RWPE2 (cell line): ENCODE data around the gene SLC22A2.
A peak's percentile ranks its signal among the peaks of the same experiment; 100 is the strongest.
"Not testable (repeated sequence)": the region's sequence is repeated elsewhere in the genome, so short reads cannot be mapped to it uniquely, and the experiment has no call there.

Source experiments
- ATAC-seq: fragments of 200-7000 bp; cut with Tn5 transposase; 3 replicates; pipeline ENCODE4 v1.9.1; 2021; ENCODE audit warnings: low read depth
- DNase-seq: peaks from one replicate; pipeline ENCODE4 v3.0.0-alpha.2; 2020; ENCODE audit warnings: low spot score
- H3K27ac ChIP-seq: fragments of 450-650 bp; 2 replicates; pipeline ENCODE4 v1.5.1; 2017; ENCODE audit warnings: mild to moderate bottlenecking; ENCODE audit not compliant: poor library complexity, severe bottlenecking
- H3K27me3 ChIP-seq: fragments of 250-450 bp; sonication (Bioruptor Pico); 2 replicates; pipeline ENCODE4 v1.5.1; 2021; ENCODE audit warnings: mild to moderate bottlenecking, moderate library complexity; ENCODE audit not compliant: insufficient read depth, poor library complexity, severe bottlenecking
- H3K36me3 ChIP-seq: fragments of 250-450 bp; sonication (Bioruptor Pico); 2 replicates; pipeline ENCODE4 v1.5.1; 2020; ENCODE audit warnings: low read depth, mild to moderate bottlenecking, moderate library complexity
- H3K4me1 ChIP-seq: fragments of 250-450 bp; sonication (Bioruptor Pico); 2 replicates; pipeline ENCODE4 v1.5.1; 2021; ENCODE audit warnings: mild to moderate bottlenecking, moderate library complexity; ENCODE audit not compliant: insufficient read depth, poor library complexity, severe bottlenecking
- H3K4me3 ChIP-seq: fragments of 250-450 bp; sonication (Bioruptor Pico); 2 replicates; pipeline ENCODE4 v1.5.1; 2021; ENCODE audit warnings: mild to moderate bottlenecking, moderate library complexity; ENCODE audit not compliant: severe bottlenecking
- H3K9me3 ChIP-seq: fragments of 250-450 bp; sonication (Bioruptor Pico); 2 replicates; pipeline ENCODE4 v1.5.1; 2021; ENCODE audit warnings: mild to moderate bottlenecking, moderate library complexity; ENCODE audit not compliant: severe bottlenecking
- CTCF ChIP-seq: fragments of 450-650 bp; IDR thresholded peaks from one replicate; pipeline ENCODE4 v1.5.1; 2017; ENCODE audit warnings: mild to moderate bottlenecking, moderate library complexity; ENCODE audit not compliant: poor library complexity, severe bottlenecking

SLC22A2 gene

DNA sequence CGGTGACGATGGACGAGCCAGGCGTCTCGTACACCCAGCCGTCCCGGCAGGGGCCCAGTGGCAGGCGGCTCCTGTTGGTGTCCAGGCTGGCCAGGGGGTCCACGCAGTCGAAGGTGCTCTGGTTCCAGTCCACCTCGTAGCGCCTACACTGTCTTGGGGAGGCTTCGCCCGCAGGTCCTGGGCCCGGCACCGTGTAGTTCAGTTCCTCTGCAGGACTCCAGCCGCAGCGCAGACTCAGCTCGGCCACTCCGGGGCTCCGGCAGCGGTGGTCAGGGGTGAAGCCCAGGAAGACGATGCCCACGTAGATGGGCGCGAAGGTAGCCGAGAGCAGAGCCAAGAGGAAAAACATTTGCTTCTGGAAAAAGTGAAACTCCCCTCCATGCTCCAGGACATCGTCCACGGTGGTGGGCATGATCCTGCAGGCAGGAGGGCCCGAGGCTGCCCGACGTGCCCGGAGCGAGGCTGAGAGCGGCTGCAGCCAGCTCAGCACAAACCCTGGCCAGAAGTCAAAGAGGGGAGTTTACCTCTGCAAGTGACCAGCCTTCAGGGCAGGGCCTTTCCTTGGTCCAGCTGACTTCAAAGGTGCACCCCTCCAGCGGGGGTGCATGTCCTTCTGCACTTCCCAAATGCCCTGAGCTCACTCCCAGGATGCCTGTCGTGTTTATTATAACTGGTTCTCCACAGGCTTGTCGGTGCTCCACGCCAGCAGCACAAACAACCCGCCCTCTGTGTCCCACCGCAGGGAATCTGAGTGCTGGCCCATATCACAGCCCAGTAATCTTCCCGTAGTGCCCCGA lies at the start of gene SLC22A2:
SLC22A2 (minus strand) TSS at position 476 of the 797 bp plus-strand sequence; CDS start at position 412, 64 bp downstream.
- Histone ChIP-seq H3K4me3 (no peak within 1 kb of the TSS), H3K9me3 (no peaks in the 10 kb centered on the region), H3K27me3 (no peaks in the 10 kb centered on the region), H3K36me3 (no peaks in the 10 kb centered on the region), H3K27ac (no peak within 1 kb of the TSS), H3K4me1 (peaks cover 19% of the 10 kb centered on the region)
- ATAC-seq (no peak), DNase-seq (peak; percentile 62)
- TF ChIP-seq CTCF, result no peak

DNA sequence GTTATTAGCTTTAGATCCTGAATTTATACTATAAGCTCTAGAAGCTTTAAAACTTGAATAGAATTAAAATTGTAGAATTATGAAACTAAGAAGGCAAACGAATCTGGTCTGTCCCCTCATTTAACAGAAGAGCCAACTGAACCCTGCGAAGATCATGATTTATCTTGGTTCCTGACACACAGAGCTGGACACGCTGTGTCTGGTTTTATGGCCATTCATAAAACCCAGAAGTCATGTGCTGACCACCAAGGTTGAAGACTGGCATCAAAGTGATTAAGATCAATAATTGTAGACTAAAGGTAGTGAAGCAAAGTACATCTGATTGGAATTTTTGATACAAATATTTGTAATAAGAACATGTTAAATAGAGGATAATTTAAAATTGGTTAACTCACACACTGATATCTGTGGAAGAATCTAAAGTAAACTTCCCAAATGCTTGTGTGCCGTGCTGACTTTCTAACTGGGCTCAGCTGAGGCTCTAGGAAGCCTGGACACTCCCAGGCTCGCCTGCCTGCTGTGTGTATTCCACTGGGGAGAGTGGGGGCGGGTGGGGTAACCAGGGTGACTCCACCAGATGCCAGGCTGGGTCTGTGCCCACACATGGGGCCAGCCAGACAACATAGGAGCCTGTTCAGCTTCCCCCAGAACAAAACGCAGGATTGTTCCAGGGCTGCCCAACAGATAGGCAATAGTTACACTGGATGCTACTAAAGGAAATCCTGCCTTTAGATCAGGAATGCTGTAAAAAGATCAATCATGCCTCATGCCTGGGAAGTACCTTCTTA lies 47.5 kb upstream of the SLC22A2 start:
- ATAC-seq, result no peak
- Histone ChIP-seq H3K27ac (no peak overlapping the region), H3K4me1 (no peaks in the 10 kb centered on the region), H3K27me3 (no peaks in the 10 kb centered on the region), H3K36me3 (no peaks in the 10 kb centered on the region), H3K9me3 (peaks cover 6% of the 10 kb centered on the region), H3K4me3 (no peak overlapping the region)
- TF ChIP-seq CTCF, result no peak
- DNase-seq, result no peak

DNA sequence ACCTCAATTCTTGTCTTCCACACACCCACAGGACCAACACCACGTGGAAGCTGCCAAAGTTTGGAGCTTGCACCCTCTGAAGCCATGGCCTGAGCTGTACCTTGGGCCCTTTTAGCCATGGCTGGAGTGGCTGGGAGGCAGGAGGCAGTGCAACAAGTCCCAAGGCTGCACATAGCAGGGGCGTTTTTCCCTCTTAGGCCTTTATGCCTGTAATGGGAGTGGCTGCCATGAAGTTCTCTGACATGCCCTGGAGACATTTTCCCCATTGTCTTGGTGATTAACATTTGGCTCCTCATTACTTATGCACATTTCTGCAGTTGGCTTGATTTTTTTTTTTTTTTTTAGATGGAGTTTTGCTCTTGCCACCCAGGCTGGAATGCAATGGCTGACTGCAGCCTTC lies 45.2 kb upstream of the SLC22A2 start:
- DNase-seq (no peak), ATAC-seq (no peak)
- TF ChIP-seq CTCF, result no peak
- Histone ChIP-seq H3K9me3 (no peaks in the 10 kb centered on the region), H3K27me3 (no peaks in the 10 kb centered on the region), H3K27ac (no peak overlapping the region), H3K4me3 (no peak overlapping the region), H3K4me1 (peaks cover 8% of the 10 kb centered on the region), H3K36me3 (no peaks in the 10 kb centered on the region)

DNA sequence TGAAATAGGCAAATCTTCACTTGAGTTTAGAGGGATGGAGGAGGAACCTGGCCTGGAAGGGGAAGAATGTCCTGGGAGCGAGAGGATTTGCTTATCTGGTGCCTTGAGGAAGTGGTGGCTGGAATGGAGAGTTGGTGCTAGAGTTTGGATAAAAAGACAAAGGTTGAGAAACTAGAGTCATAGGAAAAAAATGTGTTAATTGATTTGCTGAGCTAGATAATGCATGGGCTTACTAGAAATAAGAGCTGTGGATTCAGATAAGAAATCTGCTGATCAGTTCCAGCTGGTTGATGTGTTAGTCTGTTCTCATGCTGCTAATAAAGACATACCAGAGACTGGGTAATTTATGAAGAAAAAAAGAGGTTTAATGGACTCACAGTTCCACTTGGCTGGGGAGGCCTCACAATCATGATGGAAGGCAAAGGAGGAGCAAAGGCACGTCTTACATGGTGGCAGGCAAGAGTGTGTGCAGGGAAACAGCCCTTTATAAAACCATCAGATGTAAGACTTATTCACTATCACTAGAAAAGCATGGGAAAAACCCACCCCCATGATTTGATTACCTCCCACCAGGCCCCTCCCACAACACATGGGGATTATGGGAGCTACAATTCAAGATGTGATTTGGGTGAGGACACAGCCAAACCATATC lies 43.9 kb upstream of the SLC22A2 start:
- not testable (repeated sequence) for H3K27me3 ChIP-seq, ATAC-seq, H3K27ac ChIP-seq, DNase-seq, H3K4me3 ChIP-seq, H3K36me3 ChIP-seq, H3K9me3 ChIP-seq, H3K4me1 ChIP-seq

DNA sequence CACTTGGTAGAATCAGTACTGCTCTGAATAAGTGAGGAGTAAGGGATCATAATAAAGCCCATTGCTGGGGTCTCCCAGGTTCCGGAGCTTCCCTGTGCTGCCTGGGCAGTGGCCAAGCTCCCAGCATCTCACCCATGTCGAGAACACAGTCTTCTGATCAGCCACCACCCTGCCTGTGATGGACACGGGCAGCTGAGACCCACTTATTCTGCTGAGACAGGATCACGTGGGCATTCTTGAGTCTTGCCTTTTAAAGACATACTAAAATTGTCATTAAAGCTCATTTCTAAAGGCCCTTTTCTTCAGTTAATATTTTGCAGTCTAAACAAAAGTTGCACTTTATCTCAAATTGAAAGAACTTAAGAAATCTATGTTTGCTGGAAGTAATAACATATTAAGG lies 42.7 kb upstream of the SLC22A2 start:
- Histone ChIP-seq H3K9me3 (no peaks in the 10 kb centered on the region), H3K4me3 (no peak overlapping the region), H3K4me1 (peaks cover 8% of the 10 kb centered on the region), H3K36me3 (no peaks in the 10 kb centered on the region), H3K27me3 (no peaks in the 10 kb centered on the region), H3K27ac (peak overlapping the region; percentile 64)
- no peak for TF ChIP-seq CTCF
- DNase-seq (no peak), ATAC-seq (no peak)
